ENCODE results near the gene DAPK1.
A peak's percentile ranks its signal among the peaks of the same experiment; 100 is the strongest.

DAPK1 gene

DNA sequence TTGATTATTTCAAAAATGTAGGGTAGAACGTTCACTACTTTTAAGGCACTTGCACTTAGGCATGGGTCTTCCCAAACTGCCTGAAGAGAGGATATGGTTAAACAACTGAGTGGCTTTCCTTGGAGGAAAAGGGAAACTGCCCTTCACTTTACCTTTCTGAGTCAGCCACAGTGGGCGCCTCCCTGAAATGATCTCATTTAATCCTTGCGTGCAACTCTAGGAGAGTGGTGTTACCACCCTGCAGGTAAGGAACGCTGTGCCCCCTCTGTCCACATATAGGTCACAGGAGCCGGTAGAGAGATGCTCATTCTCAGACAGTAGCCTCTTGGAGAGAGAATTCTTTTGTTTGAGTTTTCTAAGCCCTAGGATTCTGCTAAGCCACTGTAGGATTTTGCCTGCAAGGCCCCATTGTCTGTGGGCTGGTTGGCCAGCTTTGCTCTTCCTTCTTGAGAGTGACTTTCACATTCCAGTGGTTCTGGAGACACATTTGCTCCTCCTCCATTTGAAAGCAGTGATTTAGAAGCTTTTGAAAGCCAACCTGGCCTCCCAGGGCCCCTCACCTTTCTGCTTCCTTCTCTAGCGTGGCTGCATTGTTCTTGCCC, 118.0 kb downstream of the DAPK1 start:
- DNase-seq = no peak

DNA sequence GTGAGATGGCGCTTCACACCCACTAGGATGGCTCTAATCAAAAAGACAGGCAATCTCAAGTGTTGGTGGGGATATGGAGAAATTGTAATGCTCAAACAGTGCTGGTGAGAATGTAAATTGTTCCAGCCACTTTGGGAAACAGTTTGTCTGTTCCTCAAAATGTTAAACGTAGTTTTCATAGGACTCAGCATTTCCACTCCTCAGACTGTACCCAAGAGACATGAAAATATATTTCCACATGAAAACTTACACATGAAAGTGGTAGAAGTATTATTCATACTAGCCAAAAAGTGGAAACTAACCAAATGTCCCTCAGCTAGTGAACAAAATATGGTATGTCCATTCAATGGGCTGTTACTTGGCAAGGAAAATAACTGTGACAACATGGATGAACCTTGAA, 120.6 kb downstream of the DAPK1 start:
- no peak for DNase-seq

DNA sequence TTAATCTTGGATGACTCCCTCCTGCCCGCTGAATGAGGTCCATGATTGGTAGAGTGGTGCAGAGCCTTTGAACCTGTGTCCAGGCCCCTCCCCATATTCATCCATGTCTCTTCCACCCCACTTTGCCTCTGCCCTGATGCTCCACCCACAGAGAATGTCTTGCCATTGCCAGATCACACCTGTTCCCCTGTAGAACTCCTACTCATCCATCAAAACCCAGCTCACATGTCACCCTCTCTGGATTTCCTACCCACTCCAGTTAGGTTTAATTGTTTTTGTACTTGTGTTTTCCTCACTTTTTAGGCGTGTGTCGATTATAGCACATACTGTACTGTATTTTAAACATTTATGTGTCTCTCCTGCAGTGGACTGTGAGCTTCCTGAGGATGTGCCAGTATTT, 121.3 kb downstream of the DAPK1 start:
- no peak for DNase-seq

DNA sequence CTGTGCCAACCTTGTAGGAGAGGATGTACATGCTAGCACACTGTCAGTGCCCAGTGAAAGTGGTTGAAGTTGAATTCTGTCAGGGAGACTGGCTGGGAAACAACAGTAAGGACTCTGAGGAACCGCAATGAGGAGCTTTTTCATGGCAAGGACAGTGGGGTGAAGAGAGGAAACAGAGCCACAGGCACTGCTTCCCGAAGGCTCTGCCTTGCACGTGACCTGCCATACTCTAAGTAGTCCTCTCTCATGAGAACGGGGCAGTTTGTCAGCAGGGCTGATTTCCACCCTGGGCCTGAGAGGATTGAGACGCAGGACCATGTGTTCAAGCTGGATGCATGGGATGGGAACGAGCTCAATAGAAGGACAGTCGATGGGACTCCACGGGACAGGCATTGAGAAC, 121.7 kb downstream of the DAPK1 start:
- DNase-seq = no peak

DNA sequence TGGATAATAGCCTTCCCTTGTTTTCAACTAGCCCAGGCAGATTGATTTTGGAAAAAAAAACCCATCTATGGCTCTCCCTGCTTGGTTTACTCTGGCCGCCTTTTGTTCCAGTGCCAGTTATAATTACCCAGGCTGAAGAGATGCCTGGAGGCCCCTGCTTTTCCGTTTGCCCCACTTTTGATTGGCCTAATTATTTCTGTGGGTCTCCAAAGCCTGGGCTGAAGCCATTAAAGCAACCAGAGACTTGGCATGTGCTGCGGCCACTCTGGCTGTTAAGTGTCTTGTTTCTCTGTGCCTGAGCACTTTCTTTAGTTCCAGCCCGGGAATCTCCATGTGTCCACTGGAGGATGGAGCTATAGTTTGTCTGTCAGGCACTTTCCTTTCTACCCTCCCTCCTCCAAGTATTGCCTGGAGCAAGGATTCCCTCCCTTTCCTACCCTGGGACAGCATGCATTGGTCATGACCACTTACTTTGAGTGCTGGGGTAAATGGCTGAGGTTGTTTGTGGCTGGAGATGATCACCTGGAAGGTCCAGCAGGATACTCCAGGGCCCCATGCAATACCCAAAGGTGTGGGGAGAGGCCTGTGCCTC, 123.2 kb downstream of the DAPK1 start:
- DNase-seq = no peak

DNA sequence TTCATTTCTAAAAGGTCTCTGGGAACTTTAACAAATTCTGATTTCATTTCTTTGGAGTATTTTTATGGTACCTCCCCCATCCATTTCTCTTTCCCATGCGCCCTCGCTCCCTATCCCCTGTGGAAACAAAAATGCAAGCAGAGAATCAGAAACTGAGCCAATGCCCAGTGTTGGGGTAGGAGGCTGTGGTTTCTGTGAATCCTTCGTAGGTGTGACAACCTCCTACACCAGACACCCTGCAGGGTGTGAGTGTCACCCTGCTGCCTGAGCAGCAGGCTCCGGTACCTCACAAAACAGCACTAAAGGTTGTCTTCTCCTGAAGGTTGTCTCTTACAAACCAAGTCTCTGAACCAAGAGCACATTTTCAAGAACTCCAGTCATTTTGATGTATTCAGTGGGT, 124.4 kb downstream of the DAPK1 start:
- DNase-seq = no peak

DNA sequence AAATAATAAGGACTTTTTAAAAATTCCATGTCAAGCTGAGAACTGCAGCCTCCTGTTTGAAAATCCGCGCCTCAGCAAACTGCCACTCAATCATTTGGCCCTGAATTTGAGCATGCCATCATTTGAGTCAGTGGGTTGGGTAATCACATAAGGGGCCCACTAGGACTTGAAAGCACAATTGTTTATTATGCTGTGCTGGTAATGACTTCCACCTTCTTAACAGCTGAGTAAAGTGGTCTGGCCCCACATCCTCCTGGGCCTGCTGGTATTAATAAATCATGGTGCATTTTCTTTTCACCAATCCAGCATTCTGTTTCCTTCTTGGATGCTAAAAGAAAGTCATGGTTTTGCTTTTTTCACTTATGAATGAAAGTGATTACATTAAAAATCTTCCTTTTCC, 125.3 kb downstream of the DAPK1 start:
- peak; percentile 48 for DNase-seq

DNA sequence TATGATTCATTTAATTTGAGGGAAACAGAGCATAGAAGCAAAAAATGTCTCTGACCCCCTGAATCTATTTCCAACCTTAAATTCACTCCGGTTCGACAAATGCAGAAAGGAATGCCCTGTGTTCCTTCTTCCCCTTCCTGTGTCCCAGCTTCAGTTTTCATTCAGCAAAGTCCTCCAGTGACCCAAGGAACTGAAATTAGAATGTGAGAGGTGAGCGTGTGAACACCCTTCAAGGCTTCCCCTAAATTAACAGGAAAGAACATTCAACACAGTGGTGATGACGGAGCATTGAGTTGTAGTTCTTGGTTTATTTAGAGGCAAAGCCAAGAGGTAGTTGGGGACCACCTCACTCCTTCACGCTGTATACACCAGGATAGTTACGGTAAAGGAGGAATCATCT, 130.7 kb downstream of the DAPK1 start:
- DNase-seq = no peak

DNA sequence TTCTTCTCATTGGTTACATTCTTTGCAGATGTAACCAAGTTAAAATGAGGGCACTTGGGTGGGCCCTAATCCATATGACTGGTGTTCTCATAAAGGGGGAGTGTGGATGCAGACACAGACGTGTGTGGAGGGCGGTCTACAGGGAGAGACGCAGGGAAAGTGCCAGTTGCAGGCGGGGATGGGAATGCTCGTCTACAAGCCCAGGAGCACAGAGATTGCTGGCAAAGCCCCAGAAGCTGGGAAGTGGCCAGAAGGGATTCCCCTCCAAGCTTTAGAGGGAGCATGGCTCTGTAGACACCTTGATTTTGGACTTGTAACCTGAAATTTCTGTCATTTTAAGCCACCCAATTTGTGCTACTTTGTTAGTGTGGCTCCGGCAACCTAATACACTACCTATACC, 131.4 kb downstream of the DAPK1 start:
- no peak for DNase-seq

DNA sequence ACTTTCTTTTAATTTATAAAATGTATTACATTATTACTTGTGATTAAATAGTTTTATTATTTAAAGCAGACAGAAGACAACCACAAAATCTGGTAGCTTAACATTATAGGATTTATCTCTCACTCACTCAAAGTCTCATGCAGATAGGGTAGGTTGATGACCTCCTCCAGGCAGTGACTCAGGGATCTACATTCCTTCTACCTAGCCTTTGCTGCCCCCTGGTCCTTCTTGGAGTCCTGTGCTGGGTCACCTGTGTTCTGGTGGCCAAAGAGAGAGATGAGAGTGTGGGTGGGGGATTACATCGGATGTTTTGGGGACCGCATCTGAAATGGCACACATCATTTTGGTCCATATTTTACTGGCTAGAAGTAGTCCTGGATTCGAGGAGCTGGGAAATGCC, 132.6 kb downstream of the DAPK1 start:
- DNase-seq = no peak

DNA sequence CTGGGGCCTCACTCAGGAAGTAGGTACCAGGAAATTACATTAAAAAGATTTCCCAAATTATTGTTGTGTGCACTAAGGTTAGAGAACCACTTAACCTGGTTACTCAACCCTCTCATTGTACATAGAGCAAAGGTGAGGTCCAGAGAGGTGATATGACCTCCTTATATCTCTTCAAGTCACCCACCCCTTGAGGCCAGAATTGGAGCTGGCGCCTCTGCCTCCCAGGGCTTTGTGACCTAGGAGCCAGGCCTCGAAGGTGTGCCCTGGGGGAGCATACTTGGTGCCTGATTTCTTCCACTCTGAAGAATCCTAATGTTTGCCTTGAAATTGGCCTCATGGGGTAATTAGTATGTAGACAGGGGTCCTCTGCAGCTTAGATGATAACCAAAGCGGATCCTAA, 133.2 kb downstream of the DAPK1 start:
- no peak for DNase-seq

DNA sequence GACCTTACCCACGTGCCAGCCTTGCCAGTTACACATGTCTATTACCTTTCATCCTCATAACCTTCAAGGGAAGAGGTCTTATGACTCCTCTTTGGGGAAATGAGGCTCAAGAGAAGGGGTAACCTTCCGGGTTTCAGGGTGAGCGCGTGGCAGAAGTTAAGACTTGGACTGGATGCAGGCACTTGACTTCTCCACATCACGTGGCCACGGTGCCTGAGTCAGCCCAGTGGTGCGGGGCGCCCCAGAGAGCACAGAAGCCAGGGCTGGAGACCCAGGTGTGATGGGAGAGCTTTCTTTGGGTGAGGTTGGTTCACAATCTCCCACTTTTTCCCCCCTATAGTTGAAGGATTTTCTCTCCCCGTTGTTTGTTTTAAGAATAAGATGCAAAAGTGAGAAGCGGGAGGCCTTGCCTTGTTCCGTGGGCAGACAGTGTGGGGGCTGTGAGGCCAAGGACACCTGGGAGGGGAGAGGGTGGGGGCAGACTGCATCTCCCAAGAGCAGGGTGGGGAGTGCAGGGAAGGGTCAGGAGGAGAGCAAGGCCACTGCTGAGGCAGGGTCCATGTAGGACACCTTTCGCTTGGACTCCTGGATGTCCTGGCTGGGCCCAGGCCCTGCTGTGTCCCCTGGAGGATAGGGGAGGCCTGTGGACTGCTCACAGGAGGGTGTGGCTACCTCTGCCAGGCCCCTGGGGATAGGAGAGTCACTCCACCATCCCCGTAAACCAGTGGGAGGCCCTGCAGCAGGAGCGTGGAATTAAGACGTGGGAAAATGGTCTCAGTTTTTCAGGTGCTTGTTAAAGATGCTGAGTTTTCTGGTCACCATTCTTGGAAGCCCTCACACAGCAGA, 138.2 kb downstream of the DAPK1 start:
- DNase-seq = no peak

DNA sequence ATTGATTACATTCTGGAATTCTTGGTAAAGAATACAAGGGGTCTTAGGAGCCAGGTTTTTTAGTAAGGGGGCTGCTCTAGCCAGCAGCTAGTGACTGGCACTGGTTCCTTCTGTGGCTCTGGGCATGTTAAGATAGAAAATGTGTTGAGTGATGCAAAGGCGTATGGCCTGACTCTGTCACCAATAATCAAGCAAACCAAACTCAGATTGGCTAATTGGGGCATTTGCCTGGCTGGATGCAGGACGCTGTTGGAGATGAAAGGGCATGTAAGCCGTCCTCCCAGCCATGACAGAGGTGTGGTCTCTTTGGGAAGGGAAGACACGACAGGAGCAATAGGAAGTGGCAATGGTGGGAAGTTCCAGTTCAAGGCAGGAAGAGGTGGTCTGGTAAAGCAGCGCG, 140.6 kb downstream of the DAPK1 start:
- DNase-seq = no peak

DNA sequence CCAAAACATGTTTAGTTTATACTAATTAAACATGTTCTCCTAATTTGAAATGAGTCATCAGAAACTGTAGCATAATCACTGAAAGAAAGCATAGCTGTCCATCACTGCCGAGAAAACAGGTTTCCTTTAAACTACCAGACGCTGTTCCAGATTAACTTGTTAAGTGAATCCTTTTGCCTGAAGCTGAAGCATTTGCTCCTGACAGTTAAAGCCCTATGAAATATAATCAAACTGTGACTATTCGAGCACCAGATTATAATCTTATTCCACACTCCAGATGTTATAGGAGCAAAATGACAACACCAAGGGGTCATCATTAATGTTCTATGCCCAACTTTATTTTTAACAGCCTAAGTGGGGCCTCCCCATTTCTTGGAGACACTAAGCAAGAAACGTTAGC, 142.3 kb downstream of the DAPK1 start:
- no peak for DNase-seq

DNA sequence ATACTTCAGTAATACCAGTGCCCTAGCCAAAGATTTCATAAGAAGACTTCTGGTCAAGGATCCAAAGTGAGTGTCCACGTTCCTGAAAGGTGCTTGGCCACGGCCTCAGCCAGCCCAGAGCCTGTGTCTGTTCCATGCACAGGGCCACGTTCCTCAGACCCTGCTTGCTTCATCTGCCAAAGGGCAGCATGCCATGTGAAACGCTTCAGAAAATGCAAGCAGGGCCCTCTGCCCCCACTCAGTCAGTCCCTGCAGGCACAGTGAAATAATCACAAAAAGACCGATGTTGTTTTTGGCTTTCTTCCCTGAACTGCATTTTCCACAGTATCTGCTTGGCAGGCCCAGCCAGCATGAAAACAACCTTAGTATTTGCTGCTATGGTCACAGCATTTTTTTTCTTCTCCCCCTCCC, 142.7 kb downstream of the DAPK1 start:
- DNase-seq = peak; percentile 39

DNA sequence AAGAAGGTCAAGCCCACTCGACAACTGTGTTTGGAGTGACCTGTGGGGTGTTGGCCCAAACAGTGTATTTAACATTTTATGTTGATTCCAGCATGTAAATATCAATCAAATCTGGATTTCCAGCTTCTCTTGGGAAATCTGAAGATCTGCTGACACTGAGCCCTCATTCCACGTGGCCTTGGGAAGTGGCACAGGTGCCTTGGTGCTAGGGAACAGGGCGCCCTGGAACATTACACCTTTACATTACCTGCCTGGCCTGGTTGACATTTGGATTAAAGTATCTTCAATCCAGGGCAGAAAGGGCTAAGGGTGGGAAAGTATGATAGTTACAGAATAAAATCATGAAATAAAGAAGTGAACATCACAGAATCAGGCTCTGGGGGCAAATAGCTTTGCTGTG, 143.4 kb downstream of the DAPK1 start:
- DNase-seq = no peak

DNA sequence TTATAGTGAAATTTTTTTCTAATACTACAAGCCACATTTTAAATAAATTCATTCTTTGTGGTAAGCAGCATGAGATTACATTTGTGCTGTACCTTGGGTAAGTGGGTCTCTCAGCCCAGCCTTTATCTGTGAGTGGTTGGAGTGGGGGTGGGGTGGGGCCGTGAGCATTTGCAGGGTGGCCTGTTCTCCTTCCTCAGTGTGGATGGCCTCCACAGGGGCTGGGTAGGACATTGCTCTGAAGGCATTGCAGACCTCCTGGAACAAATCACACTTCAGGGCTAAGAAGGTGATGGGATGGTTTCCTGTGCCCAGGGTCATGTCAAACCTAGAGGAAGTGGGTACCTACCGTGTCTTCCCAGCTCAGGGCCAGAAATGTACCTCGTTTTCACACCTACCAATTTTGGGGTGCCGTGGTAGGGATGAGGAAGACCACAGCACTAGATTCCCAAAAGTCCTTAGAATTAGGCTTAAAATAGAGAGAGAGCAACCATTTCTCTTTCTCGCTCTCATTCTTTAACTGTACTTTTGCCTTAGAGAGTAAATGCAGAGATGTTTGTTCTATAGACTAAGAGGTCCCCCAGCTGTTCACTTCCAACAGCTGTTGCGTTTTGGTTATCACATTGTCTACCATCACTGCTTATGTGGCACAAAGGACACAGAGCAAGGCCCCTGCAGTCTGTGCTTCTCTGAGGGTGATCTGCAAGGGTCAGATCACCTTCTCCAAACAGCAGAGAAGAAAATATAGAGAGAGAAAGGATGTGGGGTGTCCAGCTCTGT, 144.9 kb downstream of the DAPK1 start:
- DNase-seq = no peak

DNA sequence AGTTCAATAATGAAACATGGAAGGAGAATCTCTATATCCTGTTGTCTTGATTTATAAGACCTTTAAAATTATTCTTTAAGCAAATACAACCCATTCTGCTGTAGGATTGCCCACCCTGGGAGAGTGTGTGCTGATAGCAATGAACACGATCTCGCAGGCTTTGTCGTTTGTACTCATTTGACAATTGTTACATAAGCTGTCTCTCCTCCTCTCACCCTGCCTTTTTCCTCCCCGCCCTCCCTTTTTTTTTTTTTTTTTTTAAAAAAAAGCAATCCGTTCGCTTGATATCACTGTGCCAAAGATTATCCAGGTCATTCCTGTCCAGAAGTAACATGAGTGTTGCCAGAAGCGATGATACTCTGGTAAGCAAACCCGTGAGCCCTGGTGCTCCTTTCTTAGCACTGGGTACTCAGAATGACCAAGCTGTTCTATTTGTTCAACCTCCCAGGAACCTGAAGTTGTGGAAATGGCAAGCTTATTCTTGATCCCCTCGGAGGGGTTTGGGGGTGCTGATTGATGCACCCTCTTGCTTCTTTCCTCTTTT, 145.5 kb downstream of the DAPK1 start:
- DNase-seq = no peak

DNA sequence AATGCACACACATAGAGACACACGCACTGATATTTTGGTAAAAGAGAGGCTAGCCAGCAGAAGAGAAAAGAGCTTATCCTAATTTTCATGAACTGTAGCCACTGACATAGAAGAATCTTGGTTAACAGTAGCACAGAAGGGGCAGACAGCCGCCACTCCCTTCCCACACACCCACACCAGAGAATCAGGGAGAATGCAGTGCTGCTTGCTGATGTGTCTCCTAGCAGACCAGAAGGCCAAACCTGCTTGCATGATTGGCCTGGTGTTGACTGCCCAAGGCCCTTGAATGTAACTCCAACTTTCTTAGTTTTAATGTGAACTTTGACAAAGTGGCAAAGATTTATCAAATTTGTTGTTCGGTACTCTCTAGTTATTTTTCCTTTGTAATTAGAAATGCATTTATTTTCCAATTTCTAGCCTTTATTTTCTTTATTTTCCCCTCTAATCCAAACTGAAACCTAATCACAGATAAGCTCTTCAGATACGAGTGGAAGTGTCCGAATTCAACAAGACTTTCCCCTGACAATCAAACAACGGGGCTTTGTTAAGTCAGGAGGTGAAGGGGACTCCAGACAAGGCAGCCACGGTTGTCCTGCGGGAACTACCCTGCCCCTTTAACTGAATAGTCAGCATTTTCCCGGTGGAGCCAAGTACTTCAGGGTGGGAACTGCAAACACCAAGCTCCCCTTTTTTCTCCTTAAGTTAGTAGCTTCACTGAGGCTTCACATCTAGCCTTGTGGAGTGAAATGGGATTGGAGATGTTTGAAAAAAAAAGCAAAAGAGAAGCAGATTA, 146.3 kb downstream of the DAPK1 start:
- no peak for DNase-seq

DNA sequence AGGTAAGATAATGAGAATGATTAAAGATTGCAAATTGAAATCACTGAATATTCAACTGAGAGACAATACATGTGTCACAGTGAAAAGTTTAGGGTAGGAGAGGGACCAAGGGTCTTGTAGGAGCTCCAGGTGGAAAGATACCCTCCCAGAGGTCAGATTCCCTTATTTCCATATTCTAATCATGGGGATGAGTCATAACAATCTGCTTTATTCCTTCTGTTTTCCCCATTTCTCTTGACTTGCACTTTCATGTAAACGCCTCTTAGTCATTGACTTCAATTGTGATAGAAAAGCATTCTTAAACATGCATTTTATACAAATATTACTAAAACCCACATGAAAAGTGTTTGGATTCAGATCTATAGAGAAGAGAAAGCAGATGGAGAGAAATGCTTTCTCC, 147.0 kb downstream of the DAPK1 start:
- DNase-seq = no peak

DNA sequence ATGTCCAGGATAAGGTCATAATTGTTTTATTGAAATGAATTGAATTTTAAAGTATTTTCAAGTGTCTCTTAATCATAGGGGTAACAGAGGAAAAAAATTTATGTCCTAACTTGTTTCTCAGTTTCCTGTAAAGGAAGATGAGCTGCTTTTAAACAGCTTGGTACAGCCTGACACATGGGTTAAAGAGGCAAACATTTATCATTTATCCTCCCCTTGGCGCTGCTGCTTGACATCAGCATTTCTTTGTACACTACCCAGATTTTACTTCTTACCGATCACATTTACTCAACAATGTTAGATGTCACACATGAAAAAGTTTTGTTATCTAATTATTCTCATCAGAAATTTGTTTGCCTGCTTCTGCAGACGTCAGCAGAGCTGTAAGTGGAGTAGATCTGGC, 148.9 kb downstream of the DAPK1 start:
- no peak for DNase-seq

DNA sequence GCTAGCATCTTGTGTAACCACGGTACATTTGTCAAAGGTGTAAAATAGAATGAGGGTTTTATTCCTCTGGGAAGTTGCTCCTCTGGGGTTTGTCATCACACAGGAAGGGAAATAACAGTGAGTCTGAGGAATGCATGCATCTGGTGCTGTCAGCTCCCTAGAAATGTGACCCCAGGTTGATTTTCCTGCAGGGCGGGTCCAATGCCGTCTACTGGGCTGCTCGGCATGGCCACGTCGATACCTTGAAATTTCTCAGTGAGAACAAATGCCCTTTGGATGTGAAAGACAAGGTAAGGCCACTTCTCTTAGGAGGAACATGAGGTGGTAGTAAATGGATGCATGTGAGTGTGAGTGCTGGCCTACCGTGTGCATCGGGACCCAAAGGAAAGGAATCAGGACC, 149.4 kb downstream of the DAPK1 start:
- DNase-seq = no peak

All from fibroblast of skin of abdomen (primary cell).